AG09319 (cell line): ENCODE results near the gene INSIG1.

Experiments
- DNase-seq: peaks from one replicate; pipeline ENCODE4 v3.0.0-alpha.2; 2010; ENCODE audit warnings: low read depth; ENCODE audit errors: extremely low read depth
- TF ChIP-seq, protein P1 (sequence below): IDR thresholded peaks from 2 replicates; pipeline ENCODE4 v1.5.1; 2011; ENCODE audit warnings: low read depth, mild to moderate bottlenecking, inconsistent platforms, low read length, moderate library complexity

The INSIG1 gene

DNA sequence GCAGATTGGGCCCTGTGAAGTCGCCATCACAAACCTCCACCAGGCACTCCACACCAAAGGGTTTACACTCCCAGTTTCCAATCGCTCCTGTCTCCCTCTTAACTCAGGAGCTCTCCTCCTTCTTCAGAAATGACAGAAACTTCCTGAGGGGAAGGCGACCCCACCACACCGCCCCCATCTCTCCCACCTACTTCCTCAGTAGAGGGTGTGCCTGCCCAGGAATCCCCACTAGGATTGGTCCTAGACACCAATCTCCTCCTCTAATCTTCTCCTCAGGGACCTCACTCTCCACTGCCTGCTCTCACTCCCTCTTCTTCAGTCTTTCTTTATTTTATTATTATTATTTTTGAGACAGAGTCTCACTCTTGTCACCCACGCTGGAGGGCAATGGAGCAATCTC is 5.9 kb upstream of the INSIG1 start:
- TF ChIP-seq, protein P1, sequence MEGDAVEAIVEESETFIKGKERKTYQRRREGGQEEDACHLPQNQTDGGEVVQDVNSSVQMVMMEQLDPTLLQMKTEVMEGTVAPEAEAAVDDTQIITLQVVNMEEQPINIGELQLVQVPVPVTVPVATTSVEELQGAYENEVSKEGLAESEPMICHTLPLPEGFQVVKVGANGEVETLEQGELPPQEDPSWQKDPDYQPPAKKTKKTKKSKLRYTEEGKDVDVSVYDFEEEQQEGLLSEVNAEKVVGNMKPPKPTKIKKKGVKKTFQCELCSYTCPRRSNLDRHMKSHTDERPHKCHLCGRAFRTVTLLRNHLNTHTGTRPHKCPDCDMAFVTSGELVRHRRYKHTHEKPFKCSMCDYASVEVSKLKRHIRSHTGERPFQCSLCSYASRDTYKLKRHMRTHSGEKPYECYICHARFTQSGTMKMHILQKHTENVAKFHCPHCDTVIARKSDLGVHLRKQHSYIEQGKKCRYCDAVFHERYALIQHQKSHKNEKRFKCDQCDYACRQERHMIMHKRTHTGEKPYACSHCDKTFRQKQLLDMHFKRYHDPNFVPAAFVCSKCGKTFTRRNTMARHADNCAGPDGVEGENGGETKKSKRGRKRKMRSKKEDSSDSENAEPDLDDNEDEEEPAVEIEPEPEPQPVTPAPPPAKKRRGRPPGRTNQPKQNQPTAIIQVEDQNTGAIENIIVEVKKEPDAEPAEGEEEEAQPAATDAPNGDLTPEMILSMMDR = no peak
- no peak for DNase-seq

DNA sequence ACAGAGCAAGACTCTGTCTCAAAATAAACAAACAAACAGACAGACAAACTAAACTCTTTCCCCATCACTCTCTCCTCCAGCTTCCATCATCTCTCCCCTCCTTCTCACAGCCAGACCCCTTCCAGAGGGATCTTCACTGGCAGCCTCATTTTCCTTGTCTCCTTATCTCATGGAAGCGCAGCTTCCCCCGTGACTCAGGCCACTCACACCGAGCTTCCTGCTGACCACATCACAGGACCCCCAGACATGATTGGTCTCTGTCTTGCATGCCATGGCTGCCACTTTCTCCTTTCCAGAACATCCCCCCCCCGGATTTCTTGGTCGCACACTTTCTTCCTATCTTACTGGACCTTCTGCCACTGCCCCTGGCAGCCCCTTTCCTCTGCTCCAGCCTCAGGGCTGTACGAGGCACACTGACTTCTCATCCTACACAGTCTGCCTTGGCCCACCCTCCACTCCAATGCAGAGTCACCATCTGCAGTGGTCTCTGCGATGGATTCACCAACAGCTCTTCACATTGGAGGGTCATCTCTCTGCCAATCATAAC is 4.9 kb upstream of the INSIG1 start:
- no peak for DNase-seq
- TF ChIP-seq, protein P1 = no peak

DNA sequence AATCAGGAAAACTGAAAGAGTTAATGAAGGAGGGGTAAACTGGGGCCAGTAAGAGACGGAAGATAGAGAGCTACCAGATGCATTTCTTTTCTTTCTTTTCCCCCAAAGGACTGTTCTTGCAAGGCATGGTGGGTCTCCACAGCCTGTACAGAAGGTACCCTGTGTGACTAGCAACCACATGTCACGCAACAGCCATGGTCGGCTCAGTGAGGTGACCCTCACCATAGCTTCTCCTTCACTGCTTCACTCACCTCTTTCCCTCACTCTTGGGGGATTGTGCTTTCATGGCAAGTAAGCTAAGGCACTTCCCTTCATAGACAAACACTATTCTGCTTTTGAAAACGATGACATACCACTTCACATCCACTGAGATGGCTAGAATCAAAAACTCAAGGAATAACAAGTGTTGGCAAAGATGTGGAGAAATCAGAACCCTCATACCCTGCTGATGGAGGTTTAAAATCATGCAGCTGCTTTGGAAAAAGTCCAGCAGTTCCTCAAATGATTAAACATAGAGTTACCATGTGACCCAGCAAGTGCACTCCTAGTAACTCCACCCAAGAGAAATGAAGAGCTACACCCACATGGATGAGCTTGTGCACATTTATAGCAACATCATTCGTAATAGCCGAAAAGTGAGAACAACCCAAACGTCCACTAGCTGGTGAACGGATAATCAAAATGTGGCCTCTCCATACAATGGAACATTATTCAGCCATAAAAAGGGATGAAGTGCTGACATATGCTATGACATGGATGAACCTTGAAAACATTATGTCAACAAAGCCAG is 3.8 kb upstream of the INSIG1 start:
- TF ChIP-seq, protein P1 = no peak
- no peak for DNase-seq

DNA sequence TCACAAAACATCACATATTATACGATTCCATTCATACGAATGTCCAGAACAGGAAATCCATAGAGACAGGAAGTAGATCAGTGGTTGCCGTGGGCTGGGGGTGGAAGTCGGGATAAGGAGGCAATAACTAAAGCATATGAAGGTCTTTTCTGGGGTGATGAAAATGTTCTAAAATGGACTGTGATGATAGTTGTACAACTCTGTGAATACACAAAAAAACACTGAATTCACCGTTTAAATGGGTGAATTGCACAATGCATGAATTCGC is 3.2 kb upstream of the INSIG1 start:
- TF ChIP-seq, protein P1 = no peak
- DNase-seq = no peak

DNA sequence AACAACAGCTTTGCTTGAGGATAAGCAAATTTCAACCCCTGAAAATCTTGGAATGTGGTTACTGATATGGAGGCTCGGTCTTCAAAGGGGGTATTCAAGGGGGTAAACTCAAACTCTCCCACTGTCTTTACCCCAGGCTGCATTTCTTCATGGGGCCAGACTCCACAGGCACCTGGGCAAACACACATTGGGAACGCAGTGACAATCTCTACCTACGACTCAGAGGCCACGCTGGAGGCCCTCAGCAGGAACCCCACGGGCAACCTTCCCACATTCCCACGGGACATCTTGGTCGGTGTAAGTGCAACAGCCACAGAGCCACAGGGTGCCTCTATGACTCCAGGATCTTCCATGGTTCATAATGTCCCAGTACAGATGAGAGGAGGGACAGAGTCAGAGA is 2.2 kb upstream of the INSIG1 start:
- TF ChIP-seq, protein P1 = no peak
- no peak for DNase-seq

DNA sequence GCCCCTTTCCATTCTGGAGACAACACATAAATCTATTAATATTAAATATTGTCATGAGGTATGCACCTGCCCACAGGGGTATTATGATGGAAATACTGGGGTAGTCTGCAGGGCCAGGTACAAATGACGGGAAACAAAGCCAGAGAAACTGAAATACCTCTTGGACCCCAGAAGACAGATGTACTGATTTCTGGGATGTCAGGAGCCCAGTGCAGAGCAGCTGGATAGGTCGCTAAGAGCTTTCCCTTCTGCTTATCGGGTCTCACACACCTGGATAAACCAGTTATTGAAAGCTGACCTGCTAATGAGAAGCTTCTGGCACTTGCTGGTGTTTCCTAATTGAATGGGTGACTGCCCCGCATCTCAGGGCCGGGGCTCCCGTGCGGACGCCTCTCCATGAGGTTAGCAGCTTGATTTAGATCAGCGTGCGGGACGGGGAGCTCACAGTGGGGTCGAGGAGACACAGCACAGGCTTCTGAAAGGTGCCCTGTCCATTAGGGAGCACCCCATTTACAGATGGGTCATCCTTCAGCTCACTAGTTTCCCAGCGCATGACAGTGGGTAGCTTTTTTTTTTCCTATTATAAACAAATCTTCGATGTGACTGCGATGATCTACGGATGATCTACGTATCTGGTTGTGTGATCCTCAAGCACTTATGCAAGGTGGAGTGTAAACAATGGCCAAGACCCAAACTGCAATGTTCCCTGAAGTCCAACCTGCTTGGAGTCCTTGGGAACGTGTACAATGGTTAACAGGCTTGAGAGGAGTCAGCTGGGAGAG is 1.5 kb upstream of the INSIG1 start:
- TF ChIP-seq, protein P1 = no peak
- DNase-seq = no peak
